NCI-H2081 (cell line): ENCODE measurements around the gene TEAD1.

ENCODE experiments used
- DNase-seq, 2 experiments: peaks; one replicate each; lab custom pipeline; 2025; lab: John Stamatoyannopoulos, UW

Gene TEAD1

DNA sequence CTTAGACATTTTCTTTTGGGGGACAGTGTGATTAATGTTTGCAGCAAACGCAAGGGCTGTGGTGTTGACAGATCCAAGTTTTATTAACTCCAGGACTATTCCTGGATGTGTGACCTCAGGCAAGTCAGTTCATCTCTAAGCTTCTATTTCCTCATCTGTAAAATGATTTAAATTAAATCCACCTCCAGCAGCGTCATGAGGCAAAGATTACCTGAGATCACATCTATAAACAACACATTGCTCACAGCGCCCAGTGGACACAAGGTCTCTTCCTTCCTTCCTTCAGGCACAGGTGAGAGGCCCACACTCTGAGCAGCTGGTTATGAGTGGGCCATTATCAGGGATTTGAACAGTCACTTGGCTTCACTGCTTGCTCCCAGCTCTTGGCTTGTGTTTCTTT is 223.6 kb downstream of the TEAD1 start:
- no peak for DNase-seq

GRCh38 chr11:12900496-12900895 is 226.3 kb downstream of the TEAD1 start:
- DNase-seq: no peak

DNA sequence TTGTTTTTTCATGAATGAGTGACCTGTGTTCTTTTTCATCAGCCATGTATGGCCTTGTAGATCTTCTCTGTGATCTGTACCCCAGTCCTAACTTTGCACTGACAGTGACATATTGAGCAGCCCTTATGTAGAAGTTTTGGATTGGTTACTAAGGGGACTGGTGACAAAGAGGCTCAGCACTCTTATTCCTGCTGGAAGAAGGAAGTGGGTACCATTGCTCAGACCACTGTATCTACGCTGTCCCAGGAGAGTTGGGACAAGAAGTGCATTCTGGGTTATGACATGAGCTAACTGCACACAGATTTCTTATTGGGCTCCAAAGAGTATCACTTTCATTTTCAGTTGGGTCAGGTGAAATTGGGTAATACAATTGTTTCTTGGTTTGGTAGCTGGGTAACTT is 227.1 kb downstream of the TEAD1 start:
- DNase-seq: no peak

GRCh38 chr11:12901874-12902481 is 227.8 kb downstream of the TEAD1 start:
- DNase-seq: no peak

DNA sequence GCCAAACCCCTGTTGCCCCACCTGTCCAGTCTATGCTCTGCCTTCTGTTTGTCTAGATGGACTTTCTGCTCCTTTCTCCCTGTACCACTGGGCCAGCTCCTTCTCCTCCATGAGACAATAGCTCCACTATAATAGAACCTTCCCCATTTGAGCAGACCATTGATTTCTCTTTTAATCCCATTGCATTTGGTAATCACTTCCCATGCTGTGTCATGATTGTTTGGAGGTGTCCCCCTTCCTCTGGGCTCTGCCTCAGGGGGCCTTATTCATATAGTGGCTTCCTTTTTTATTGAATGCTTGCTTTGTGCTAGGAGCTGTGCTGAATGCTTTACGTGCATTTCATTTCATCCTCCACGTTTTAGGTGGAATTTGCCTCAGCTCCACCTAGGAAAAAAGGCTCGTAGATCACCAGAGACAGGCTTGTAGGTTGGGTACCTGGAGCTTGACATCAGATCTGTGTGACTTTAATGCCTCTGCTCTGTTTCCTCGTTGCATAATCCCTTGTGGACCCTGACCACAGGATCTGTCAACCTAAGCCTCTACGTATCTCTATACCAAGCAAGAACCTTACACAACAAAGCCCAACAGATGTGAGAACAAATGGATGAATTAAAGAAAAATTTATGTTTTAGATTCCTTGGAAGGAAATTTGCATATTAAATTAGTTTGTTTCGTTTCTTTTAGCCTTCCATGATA is 228.7 kb downstream of the TEAD1 start:
- DNase-seq: peak; percentile 16 to 26

- DNase-seq: no peak
These were observed 231.2 kb downstream of the TEAD1 start for GRCh38 chr11:12905435-12905834.

- no peak for DNase-seq
These were observed 232.3 kb downstream of the TEAD1 start for GRCh38 chr11:12906501-12906900.

DNA sequence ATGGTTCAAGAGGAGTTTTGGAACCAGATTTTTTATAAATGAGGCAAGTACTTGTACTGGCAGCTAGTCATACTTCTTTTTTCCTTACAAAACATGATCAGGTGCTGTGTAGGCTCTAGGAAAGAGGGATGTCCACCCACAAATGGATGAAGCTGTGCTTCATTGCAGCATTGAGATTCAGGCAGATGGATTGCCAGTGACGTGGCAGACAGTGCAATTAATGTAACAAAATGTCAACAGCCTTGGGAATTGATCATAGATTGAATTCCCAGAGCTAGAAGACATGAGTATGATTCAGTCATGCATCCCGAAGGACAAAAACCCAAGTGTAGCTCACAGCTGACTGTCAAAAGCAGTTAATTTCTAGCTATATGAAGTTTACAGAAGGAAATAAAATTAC is 235.7 kb downstream of the TEAD1 start:
- no peak for DNase-seq

DNA sequence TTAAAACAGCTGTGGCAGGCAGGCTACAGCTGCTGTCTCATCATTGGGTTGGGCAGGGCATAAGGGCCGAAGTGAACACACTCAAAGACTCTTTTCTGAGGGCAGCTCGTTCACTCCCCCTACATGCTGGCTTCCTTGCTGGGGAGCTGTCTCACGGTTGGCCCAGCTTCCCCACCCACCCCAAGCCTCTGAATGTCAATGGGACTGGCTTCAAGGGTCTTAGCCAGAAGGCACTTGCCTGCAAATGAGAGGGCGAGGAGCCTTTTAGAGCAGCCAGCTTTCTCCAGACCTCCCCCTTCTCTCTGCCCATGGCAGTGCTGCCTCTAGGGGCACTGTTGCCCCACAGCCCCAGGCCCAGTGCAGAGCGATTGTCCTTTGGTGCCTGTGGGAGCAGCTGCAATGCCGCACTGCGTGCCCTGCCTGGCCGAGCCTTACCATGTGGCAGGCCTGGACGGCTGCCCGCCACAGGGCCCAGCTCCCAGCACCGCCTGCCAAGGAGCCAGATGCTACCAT is 240.2 kb downstream of the TEAD1 start:
- no peak for DNase-seq

DNA sequence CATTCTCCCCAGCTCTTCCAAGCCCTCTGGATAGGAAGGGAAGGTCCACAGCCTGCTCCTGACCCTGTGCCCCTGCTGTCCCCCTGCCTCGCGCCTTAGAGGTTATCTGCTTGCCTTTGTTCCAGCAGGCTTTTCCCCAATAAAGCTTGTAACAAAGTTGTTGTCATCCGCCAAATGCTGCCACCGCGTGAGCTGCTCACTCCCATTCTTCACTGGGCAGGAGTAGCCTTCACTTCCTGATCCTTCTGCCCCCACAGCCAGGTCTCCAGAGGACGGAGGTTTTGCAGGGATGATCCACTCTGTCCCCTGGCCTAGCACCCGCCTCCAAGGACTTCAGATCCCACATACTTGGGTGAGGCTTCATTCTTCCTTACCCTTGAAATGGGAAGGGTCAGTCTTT is 240.9 kb downstream of the TEAD1 start:
- DNase-seq: no peak

DNA sequence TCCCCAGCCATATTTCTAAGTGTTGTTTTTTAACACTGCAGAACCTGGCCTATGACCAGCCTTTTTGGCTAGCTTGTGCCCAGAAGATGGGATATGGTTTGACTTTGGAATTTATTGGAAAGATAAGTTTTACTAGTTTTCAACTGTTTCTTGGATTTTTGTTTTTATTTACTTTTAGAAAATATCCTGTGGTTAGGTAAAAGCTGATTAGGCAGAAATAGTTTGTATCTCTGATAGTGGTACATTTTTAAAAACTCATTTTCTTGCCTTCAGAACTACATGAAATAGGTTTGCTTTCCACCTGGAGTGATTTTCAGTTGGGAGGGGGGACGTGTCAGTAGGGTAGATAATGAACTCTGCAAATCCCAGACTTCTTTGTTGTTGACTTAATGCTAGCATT is 243.6 kb downstream of the TEAD1 start:
- no peak for DNase-seq

GRCh38 chr11:12918667-12919066 is 244.4 kb downstream of the TEAD1 start:
- DNase-seq: no peak

GRCh38 chr11:12922418-12922817 is 248.2 kb downstream of the TEAD1 start:
- DNase-seq: no peak

DNA sequence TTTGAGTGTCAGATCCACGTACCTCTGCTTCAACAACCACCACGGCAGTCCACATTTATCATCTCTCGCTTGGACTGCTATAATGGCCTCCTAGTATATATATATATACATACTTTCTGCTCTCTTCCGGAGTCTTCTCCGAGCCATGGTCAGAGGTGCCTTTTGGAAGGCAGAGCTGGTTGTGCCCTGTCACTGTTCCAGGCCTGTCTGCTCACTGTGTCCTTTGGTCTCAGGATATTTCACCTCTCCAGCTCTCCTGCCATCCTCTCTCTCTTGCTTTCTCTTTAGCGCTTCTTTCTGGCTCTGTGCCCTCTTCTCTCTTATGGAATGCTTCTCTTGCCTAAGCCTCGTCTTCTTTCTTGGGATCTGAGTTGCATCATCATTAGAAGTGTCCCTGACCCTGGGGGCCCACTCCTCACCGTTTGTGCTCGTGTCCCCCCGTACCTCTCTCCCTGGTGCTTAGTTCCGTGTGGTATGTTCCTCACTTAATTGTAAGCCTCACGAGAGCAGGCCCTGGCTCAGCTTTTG is 248.8 kb downstream of the TEAD1 start:
- no peak for DNase-seq

GRCh38 chr11:12924650-12925049 is 250.4 kb downstream of the TEAD1 start:
- no peak for DNase-seq

DNA sequence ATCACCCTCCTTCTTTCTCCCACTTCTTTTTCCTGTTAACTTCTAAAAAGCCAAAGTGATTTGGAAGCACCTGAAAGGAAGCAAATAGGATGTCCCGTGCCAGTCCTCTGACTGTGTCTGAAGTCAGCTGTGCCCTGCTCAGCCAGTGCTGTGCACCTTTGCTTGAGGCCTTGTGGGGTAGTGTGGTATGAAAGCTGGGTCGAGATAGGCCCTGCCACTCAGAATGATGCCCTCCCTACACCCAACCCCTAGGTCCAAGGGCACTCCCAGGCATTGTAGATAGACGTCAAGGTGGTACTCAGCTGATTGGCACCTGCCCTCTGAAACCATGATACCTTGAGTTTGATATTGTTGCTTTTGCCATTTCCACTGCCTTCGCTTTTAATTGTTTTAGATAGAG is 251.3 kb downstream of the TEAD1 start:
- DNase-seq: no peak

DNA sequence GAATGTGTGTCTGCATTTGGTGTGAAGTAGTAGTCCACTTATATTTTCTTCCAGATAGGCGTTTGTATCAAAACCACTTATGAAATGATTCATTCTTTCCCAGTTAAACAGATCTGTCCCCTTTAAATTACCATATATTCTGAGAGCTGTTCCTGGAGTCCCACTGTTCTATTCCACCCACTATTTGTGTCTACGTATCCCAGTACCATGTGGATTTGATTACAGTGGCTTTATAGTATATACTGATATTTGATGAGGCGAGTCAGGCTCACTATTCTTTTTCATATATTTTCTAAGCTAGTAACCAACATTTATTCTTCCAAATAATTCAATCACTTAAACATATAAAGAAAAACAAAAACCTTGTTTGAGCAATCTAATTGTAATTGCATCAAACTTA is 253.0 kb downstream of the TEAD1 start:
- no peak for DNase-seq

- DNase-seq: no peak
These were observed 253.7 kb downstream of the TEAD1 start for GRCh38 chr11:12927886-12928285.

DNA sequence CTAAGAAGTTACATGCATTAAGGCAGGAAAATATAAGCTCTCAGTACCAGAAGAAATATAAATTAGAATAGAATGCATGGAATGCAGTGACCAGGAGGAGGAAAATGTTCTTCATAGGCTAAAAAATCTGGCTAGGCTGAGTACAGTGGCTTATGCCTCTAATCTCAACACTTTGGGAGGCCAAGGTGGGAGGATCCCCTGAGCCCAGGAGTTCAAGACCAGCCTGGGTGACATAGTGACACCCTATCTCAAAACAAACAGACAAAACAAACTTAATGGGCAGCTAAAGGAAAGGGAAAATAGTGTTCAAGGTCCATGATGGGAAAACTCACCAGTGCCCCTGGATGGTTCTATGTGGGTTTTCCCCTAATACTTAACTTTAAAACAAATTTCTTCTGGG is 256.6 kb downstream of the TEAD1 start:
- no peak for DNase-seq

GRCh38 chr11:12932485-12932884 is 258.3 kb downstream of the TEAD1 start:
- no peak for DNase-seq

DNA sequence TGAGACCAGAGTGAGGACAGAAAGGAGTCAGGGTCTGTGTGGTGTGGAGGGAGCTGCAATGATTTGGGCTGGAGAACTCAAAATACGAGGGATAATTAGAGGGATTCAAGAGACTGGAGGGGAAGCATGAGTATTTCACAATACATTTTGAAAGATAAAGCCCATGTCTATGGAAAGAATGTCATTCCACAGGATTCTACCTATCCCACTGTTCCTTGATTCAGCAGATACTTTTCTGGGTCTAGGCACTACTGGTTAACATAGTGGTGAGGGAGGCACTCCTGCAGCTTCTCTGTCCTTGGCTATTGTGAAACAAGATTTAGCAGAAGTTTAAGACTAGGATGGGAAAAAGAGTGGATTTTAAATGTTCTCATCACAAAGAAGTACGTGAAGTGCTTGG is 262.0 kb downstream of the TEAD1 start:
- no peak for DNase-seq

DNA sequence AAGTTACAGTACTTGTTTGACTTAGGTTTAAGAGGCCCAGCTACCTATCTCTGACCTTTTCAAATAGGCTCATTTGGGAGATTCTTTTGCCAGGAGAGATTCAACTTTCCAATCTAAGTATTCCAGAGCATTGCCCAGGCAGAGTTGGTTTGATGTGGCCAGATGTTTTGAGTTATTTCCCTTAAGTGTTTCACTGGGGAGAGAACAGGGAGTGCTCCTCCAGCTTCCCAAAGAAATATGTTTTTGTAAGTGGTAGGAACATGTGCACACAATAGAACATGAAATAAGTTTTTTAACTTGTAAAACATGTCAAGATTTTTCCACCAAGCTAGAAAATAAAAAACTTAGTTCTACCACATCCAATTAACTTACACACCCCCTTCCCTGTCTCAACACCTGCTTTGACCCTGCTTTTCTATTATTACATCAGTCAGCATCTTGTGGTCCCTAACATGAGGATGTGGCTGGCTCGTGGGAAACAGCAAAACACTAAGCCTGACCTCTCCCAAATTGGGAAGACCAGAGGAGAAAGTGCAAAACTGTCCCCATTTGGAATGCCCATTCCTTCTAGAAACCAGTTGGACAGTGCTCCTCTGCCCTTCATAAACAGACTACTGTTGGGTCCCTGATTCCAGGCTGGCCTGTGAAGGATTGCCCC is 264.5 kb downstream of the TEAD1 start:
- no peak for DNase-seq

DNA sequence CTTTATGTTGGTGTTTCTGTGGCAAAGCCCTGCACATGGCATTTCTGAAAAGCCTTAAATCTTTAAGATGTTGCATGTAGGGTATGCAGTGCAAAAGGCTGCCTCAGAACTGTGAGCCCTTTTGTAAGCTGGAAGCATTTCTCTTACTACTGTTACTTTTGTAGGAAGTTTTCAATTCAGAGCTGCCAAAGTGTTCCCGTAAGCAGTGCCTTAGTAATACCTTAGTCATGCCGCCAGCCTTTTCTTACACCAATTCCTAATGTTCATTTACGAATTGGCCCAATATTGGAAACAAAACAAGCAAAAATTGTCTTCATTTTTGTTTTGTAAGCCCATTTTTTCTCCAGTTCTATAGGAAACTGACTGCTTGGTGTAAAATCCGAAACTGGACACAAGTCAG is 267.4 kb downstream of the TEAD1 start:
- no peak for DNase-seq
